Neural cell (in vitro differentiated cells): ENCODE data around the gene STK40. TPM values are rescaled to one million over a fixed set of nuclear protein-coding genes. Genes with fewer than 3 reads are reported as not detected.

Experiments used
- H2AFZ ChIP-seq: fragments of 200-600, 300-800 bp; sonication (generic), shearing (Covaris generic); 2 replicates; pipeline ENCODE4 v1.6.0; 2014; ENCODE audit warnings: low read depth, mild to moderate bottlenecking, antibody characterized with exemption, low read length, moderate library complexity
- H3F3A ChIP-seq: fragments of 200-600 bp; shearing (Covaris generic); 2 replicates; pipeline ENCODE4 v1.6.1; 2016; ENCODE audit warnings: mild to moderate bottlenecking, moderate library complexity, mixed read lengths, antibody characterized with exemption, low read length; ENCODE audit not compliant: insufficient read depth, poor library complexity, severe bottlenecking
- H3K27ac ChIP-seq: fragments of 200-600, 300-800 bp; sonication (generic), shearing (Covaris generic); 2 replicates; pipeline ENCODE4 v1.5.1; 2014; ENCODE audit warnings: mild to moderate bottlenecking, low read length, moderate library complexity
- H3K27me3 ChIP-seq: fragments of 300-800, 200-600 bp; sonication (generic), shearing (Covaris generic); 2 replicates; pipeline ENCODE4 v1.6.0; 2014; ENCODE audit warnings: mild to moderate bottlenecking, low read depth, low read length, moderate library complexity; ENCODE audit not compliant: insufficient read depth
- H3K36me3 ChIP-seq: fragments of 300-800, 200-600 bp; sonication (generic), shearing (Covaris generic); 2 replicates; pipeline ENCODE4 v1.5.1; 2014; ENCODE audit warnings: mild to moderate bottlenecking, antibody characterized with exemption, low read length, moderate library complexity; ENCODE audit not compliant: insufficient read depth
- H3K4me2 ChIP-seq: fragments of 300-800, 200-600 bp; sonication (generic), shearing (Covaris generic); 2 replicates; pipeline ENCODE4 v1.6.0; 2014; ENCODE audit warnings: mild to moderate bottlenecking, low read length
- H3K4me3 ChIP-seq: fragments of 300-800, 200-600 bp; sonication (generic), shearing (Covaris generic); 2 replicates; pipeline ENCODE4 v1.5.1; 2014; ENCODE audit warnings: mild to moderate bottlenecking, low read length, moderate library complexity
- H3K79me2 ChIP-seq: fragments of 200-600 bp; shearing (Covaris generic); replicated peaks from 2 replicates; pipeline ENCODE4 v1.6.0; 2014; ENCODE audit warnings: mild to moderate bottlenecking, low read length, moderate library complexity; ENCODE audit not compliant: insufficient read depth
- H3K9ac ChIP-seq: fragments of 300-800, 200-600 bp; sonication (generic), shearing (Covaris generic); 2 replicates; pipeline ENCODE4 v1.6.1; 2016; ENCODE audit warnings: mild to moderate bottlenecking, low read length, mixed read lengths
- H3K9me2 ChIP-seq: fragments of 200-600 bp; shearing (Covaris generic); 2 replicates; pipeline ENCODE4 v1.6.1; 2016; ENCODE audit warnings: mild to moderate bottlenecking, low read length, mixed read lengths; ENCODE audit not compliant: insufficient read depth
- H3K9me3 ChIP-seq: fragments of 200-600, 300-800 bp; sonication (generic), shearing (Covaris generic); 2 replicates; pipeline ENCODE4 v1.6.1; 2016; ENCODE audit warnings: mild to moderate bottlenecking, mixed run types, low read length, moderate library complexity, mixed read lengths
- H4K20me1 ChIP-seq: fragments of 200-600 bp; shearing (Covaris generic); 2 replicates; pipeline ENCODE4 v1.6.1; 2016; ENCODE audit warnings: mild to moderate bottlenecking, mixed run types; ENCODE audit not compliant: insufficient read depth
- EP300 ChIP-seq: fragments of 450-650 bp; conservative IDR thresholded peaks from 2 replicates; pipeline ENCODE4 v1.6.1; 2014; ENCODE audit warnings: antibody characterized with exemption, mild to moderate bottlenecking, moderate library complexity; ENCODE audit not compliant: poor library complexity, severe bottlenecking
- EZH2 ChIP-seq: fragments of 200-600, 300-800 bp; shearing (Covaris generic), sonication (generic); IDR thresholded peaks from 2 replicates; pipeline ENCODE4 v1.6.1; 2014; ENCODE audit warnings: antibody characterized with exemption, low read length, borderline replicate concordance, mild to moderate bottlenecking; ENCODE audit not compliant: insufficient read depth, poor library complexity, severe bottlenecking
- MXI1 ChIP-seq: fragments of 450-650 bp; conservative IDR thresholded peaks from 2 replicates; pipeline ENCODE4 v1.6.1; 2014; ENCODE audit warnings: antibody characterized with exemption, mild to moderate bottlenecking; ENCODE audit not compliant: poor library complexity, severe bottlenecking
- POLR2AphosphoS5 ChIP-seq: IDR thresholded peaks from 2 replicates; pipeline ENCODE4 v1.6.1; 2012
- RAD21 ChIP-seq: fragments of 450-650 bp; conservative IDR thresholded peaks from 2 replicates; pipeline ENCODE4 v1.6.1; 2014; ENCODE audit warnings: antibody characterized with exemption, mild to moderate bottlenecking, moderate library complexity
- REST ChIP-seq: IDR thresholded peaks from 2 replicates; pipeline ENCODE4 v1.6.1; 2012; ENCODE audit warnings: borderline replicate concordance
- SMC3 ChIP-seq: fragments of 450-650 bp; conservative IDR thresholded peaks from 2 replicates; pipeline ENCODE4 v1.6.1; 2014; ENCODE audit warnings: antibody characterized with exemption, mild to moderate bottlenecking, moderate library complexity; ENCODE audit not compliant: poor library complexity
- TAF1 ChIP-seq: IDR thresholded peaks from 2 replicates; pipeline ENCODE4 v1.6.1; 2012; ENCODE audit warnings: low read depth
- polyA plus RNA-seq: library from polyadenylated mRNA; depleted of rRNA; stranded (reverse); fragments of >200 nt; gene quantifications from 2 replicates; pipeline ENCODE4 v1.2.3, GENCODE V29; 2014
- TF ChIP-seq, protein P1 (sequence below): fragments of 450-650 bp; IDR thresholded peaks from 2 replicates; pipeline ENCODE4 v1.5.1; 2014; ENCODE audit warnings: antibody characterized with exemption, mild to moderate bottlenecking, moderate library complexity; ENCODE audit not compliant: poor library complexity, severe bottlenecking

Gene STK40
- polyA plus RNA-seq, 1 donor from 2014 or later = 8.4 TPM

- no peak overlapping the region for H3K4me2 ChIP-seq
These were observed 10.6 kb upstream of the STK40 start for GRCh38 chr1:36396359-36396758.

DNA sequence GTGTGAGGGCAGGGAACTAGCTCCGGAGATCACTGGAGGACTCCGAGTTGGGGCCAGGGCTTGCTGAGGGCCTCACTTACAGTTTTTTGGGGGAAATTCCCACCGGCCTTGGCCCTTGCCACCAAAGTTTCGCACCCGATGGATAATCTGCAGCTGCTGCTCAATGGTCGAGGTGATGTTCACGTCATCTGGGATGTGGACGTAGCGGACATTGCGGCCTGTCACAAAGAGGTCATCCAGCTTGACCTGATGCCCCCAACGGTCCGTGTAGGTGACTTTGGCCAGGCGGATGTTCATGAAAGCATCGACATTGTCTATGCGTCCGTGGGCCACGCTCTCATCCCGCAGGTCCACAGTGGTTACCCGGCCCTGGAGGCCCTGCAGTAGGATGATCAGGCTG is 8.0 kb upstream of the STK40 start:
- Histone ChIP-seq H3K4me2 (no peak overlapping the region), H3K9ac (no peak overlapping the region), H2AFZ (no peak overlapping the region), H3K79me2 (no peaks in the 10 kb centered on the region), H3K27ac (no peak overlapping the region), H4K20me1 (no peaks in the 10 kb centered on the region), H3F3A (no peaks in the 10 kb centered on the region), H3K36me3 (no peaks in the 10 kb centered on the region), H3K4me3 (no peak overlapping the region), H3K27me3 (no peaks in the 10 kb centered on the region), H3K9me2 (no peaks in the 10 kb centered on the region), H3K9me3 (no peaks in the 10 kb centered on the region)
- TF ChIP-seq, protein P1, sequence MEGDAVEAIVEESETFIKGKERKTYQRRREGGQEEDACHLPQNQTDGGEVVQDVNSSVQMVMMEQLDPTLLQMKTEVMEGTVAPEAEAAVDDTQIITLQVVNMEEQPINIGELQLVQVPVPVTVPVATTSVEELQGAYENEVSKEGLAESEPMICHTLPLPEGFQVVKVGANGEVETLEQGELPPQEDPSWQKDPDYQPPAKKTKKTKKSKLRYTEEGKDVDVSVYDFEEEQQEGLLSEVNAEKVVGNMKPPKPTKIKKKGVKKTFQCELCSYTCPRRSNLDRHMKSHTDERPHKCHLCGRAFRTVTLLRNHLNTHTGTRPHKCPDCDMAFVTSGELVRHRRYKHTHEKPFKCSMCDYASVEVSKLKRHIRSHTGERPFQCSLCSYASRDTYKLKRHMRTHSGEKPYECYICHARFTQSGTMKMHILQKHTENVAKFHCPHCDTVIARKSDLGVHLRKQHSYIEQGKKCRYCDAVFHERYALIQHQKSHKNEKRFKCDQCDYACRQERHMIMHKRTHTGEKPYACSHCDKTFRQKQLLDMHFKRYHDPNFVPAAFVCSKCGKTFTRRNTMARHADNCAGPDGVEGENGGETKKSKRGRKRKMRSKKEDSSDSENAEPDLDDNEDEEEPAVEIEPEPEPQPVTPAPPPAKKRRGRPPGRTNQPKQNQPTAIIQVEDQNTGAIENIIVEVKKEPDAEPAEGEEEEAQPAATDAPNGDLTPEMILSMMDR = no peak
- TF ChIP-seq RAD21 (no peak), EZH2 (no peak), SMC3 (no peak), REST (no peak), POLR2AphosphoS5 (no peak), EP300 (no peak)

More at GRCh38 chr1:36396359-36396758, 10.6 kb upstream of the STK40 start:
- Histone ChIP-seq H4K20me1 (no peaks in the 10 kb centered on the region), H3K9me2 (no peaks in the 10 kb centered on the region), H2AFZ (no peak overlapping the region), H3K36me3 (no peaks in the 10 kb centered on the region), H3K9ac (no peak overlapping the region), H3K4me3 (peak overlapping the region; percentile 86), H3K79me2 (no peaks in the 10 kb centered on the region), H3K27ac (no peak overlapping the region), H3K9me3 (no peaks in the 10 kb centered on the region), H3F3A (no peaks in the 10 kb centered on the region), H3K27me3 (no peaks in the 10 kb centered on the region)
- no peak for TF ChIP-seq RAD21
- no peak for TF ChIP-seq EZH2
- TF ChIP-seq TAF1 = no peak
- no peak for TF ChIP-seq MXI1
- TF ChIP-seq, protein P1 = no peak
- TF ChIP-seq POLR2AphosphoS5 = no peak
- TF ChIP-seq SMC3 = no peak
- no peak for TF ChIP-seq REST
- no peak for TF ChIP-seq EP300
